IMR-90 (cell line): ENCODE results near the gene CACNA1I. TPM values are rescaled to one million over a fixed set of nuclear protein-coding genes. Genes with fewer than 3 reads are reported as not detected.

Experiments
- ATAC-seq: fragments of 200-7000 bp; cut with Tn5 transposase; 2 replicates; pipeline ENCODE4 v1.9.1; 2020; ENCODE audit warnings: low read depth, mild to moderate bottlenecking, moderate library complexity
- BruUV-seq: library from RNA; stranded (reverse); fragments of 400-500 nt; replicated peaks from 2 replicates; lab custom pipeline; 2021; lab: Mats Ljungman, UMichigan
- CTCF ChIA-PET: fragments of 300-600 bp; formaldehyde crosslinking; extraction: SDS; loops from one replicate; lab custom pipeline; 2021; ENCODE audit warnings: antibody characterized with exemption; lab: Yijun Ruan, JAX
- POLR2A ChIA-PET: fragments of 300-600 bp; sonication (Branson Sonifier 250); formaldehyde crosslinking; loops from one replicate; lab custom pipeline; 2022; ENCODE audit warnings: antibody characterized with exemption; ENCODE audit not compliant: unreplicated experiment; lab: Charles Lee
- DNase-seq: peaks from one replicate; pipeline ENCODE4 v3.0.0; 2013
- H2AFZ ChIP-seq: replicated peaks from 2 replicates; pipeline ENCODE3; 2013; ENCODE audit warnings: low read length, mild to moderate bottlenecking; ENCODE audit not compliant: poor library complexity
- H2AK5ac ChIP-seq: 2 replicates; pipeline ENCODE4 v1.6.1; 2013; ENCODE audit warnings: low read depth, low read length, inconsistent platforms
- H2AK9ac ChIP-seq: replicated peaks from 2 replicates; pipeline ENCODE3; 2013; ENCODE audit warnings: mild to moderate bottlenecking, low read depth, low read length, moderate library complexity; ENCODE audit not compliant: poor library complexity
- H2BK120ac ChIP-seq: 2 replicates; pipeline ENCODE4 v1.6.1; 2013; ENCODE audit warnings: low read depth, low read length, inconsistent platforms
- H2BK15ac ChIP-seq: 3 replicates; pipeline ENCODE4 v1.6.1; 2013; ENCODE audit warnings: low read depth, low read length, inconsistent platforms
- H2BK20ac ChIP-seq: 2 replicates; pipeline ENCODE4 v1.6.1; 2013; ENCODE audit warnings: low read depth, mild to moderate bottlenecking, inconsistent platforms, low read length, moderate library complexity
- H2BK5ac ChIP-seq: 2 replicates; pipeline ENCODE4 v1.6.1; 2013; ENCODE audit warnings: mild to moderate bottlenecking, low read depth, low read length, inconsistent platforms; ENCODE audit not compliant: poor library complexity, severe bottlenecking
- H3K14ac ChIP-seq: replicated peaks from 2 replicates; pipeline ENCODE4 v1.6.1; 2013; ENCODE audit warnings: low read depth, low read length, inconsistent platforms
- H3K18ac ChIP-seq: 2 replicates; pipeline ENCODE4 v1.6.1; 2013; ENCODE audit warnings: low read depth, low read length, control low read depth
- H3K23ac ChIP-seq: 2 replicates; pipeline ENCODE4 v1.6.1; 2013; ENCODE audit warnings: low read depth, low read length, inconsistent platforms
- H3K27ac ChIP-seq: 2 replicates; pipeline ENCODE4 v1.5.1; 2013; ENCODE audit warnings: mild to moderate bottlenecking, control low read depth, low read length; ENCODE audit not compliant: insufficient read depth
- H3K27me3 ChIP-seq: 2 replicates; pipeline ENCODE4 v1.6.1; 2013; ENCODE audit warnings: low read length; ENCODE audit not compliant: control insufficient read depth, insufficient read depth
- H3K36me3 ChIP-seq: 2 replicates; pipeline ENCODE4 v1.6.1; 2013; ENCODE audit warnings: low read length, mixed read lengths; ENCODE audit not compliant: control insufficient read depth, insufficient read depth
- H3K4ac ChIP-seq: 2 replicates; pipeline ENCODE4 v1.6.1; 2013; ENCODE audit warnings: low read depth, low read length, inconsistent platforms
- H3K4me1 ChIP-seq: 2 replicates; pipeline ENCODE4 v1.6.1; 2013; ENCODE audit warnings: low read length, mixed read lengths; ENCODE audit not compliant: control insufficient read depth, insufficient read depth
- H3K4me2 ChIP-seq: 2 replicates; pipeline ENCODE4 v1.6.1; 2013; ENCODE audit warnings: low read depth, mild to moderate bottlenecking, control low read depth, low read length, moderate library complexity
- H3K4me3 ChIP-seq: 2 replicates; pipeline ENCODE4 v1.5.1; 2013; ENCODE audit warnings: low read depth, mild to moderate bottlenecking, control low read depth, low read length, moderate library complexity; ENCODE audit not compliant: insufficient read depth
- H3K56ac ChIP-seq: 2 replicates; pipeline ENCODE4 v1.6.1; 2013; ENCODE audit warnings: low read length, inconsistent platforms; ENCODE audit not compliant: insufficient read depth; ENCODE audit errors: extremely low read depth
- H3K79me1 ChIP-seq, 2 experiments: 2 replicates each; pipeline ENCODE4 v1.6.1; 2013; ENCODE audit warnings: low read length in 2 of 2, inconsistent platforms in 1 of 2, low read depth in 1 of 2
- H3K9ac ChIP-seq: 2 replicates; pipeline ENCODE4 v1.6.1; 2013; ENCODE audit warnings: low read depth, low read length, control low read depth
- H3K9me1 ChIP-seq: 2 replicates; pipeline ENCODE4 v1.6.1; 2013; ENCODE audit warnings: low read length, inconsistent platforms; ENCODE audit not compliant: insufficient read depth
- H3K9me3 ChIP-seq: 2 replicates; pipeline ENCODE4 v1.6.1; 2013; ENCODE audit warnings: low read length; ENCODE audit not compliant: control insufficient read depth, insufficient read depth
- H4K20me1 ChIP-seq: 2 replicates; pipeline ENCODE4 v1.6.1; 2013; ENCODE audit warnings: low read length, inconsistent platforms; ENCODE audit not compliant: insufficient read depth
- H4K5ac ChIP-seq: 2 replicates; pipeline ENCODE4 v1.6.1; 2013; ENCODE audit warnings: mild to moderate bottlenecking, low read depth, low read length, control low read depth
- H4K8ac ChIP-seq, 2 experiments: 2 replicates each; pipeline ENCODE4 v1.6.1; 2013; ENCODE audit warnings: low read depth in 2 of 2, low read length in 2 of 2, control low read depth in 1 of 2, inconsistent platforms in 1 of 2
- H4K91ac ChIP-seq: 2 replicates; pipeline ENCODE4 v1.6.1; 2013; ENCODE audit warnings: low read depth, low read length, inconsistent platforms; ENCODE audit not compliant: insufficient read depth
- BHLHE40 ChIP-seq: fragments of 150-350 bp; IDR thresholded peaks from 2 replicates; pipeline ENCODE4 v1.6.1; 2016; ENCODE audit warnings: mild to moderate bottlenecking, low read depth, low read length
- CEBPB ChIP-seq: IDR thresholded peaks from 2 replicates; pipeline ENCODE4 v1.6.1; 2012; ENCODE audit warnings: low read depth, low read length, improper control_type of control experiment
- CHD1 ChIP-seq: IDR thresholded peaks from 2 replicates; pipeline ENCODE4 v1.6.1; 2012; ENCODE audit warnings: low read depth, low read length, improper control_type of control experiment
- FOS ChIP-seq: fragments of 150-350 bp; IDR thresholded peaks from 2 replicates; pipeline ENCODE4 v1.6.1; 2016; ENCODE audit warnings: low read depth, low read length
- MAZ ChIP-seq: IDR thresholded peaks from 2 replicates; pipeline ENCODE4 v1.6.1; 2012; ENCODE audit warnings: low read depth, mild to moderate bottlenecking, low read length, improper control_type of control experiment, moderate library complexity, borderline replicate concordance
- MXI1 ChIP-seq: IDR thresholded peaks from 2 replicates; pipeline ENCODE4 v1.6.1; 2012; ENCODE audit warnings: low read depth, mild to moderate bottlenecking, low read length, moderate library complexity, borderline replicate concordance
- NFE2L2 ChIP-seq: fragments of 150-350 bp; IDR thresholded peaks from 2 replicates; pipeline ENCODE4 v1.6.1; 2016; ENCODE audit warnings: low read depth, mild to moderate bottlenecking, low read length
- POLR2A ChIP-seq: IDR thresholded peaks from 2 replicates; pipeline ENCODE4 v1.6.1; 2012; ENCODE audit warnings: mild to moderate bottlenecking, low read depth, low read length
- RAD21 ChIP-seq: IDR thresholded peaks from 2 replicates; pipeline ENCODE4 v1.6.1; 2012; ENCODE audit warnings: low read length, improper control_type of control experiment
- RCOR1 ChIP-seq: IDR thresholded peaks from 2 replicates; pipeline ENCODE4 v1.6.1; 2012; ENCODE audit warnings: mild to moderate bottlenecking, low read length, improper control_type of control experiment; ENCODE audit not compliant: insufficient replicate concordance
- RFX5 ChIP-seq: IDR thresholded peaks from 2 replicates; pipeline ENCODE4 v1.8.0; 2012; ENCODE audit warnings: low read depth, mild to moderate bottlenecking, low read length, moderate library complexity
- WGBS, 2 experiments: methylation state at CpG; one replicate each; pipeline versions ENCODE4 v1.1.5 to v1.1.7; 2013; ENCODE audit warnings: missing lambda C conversion rate in 2 of 2; ENCODE audit not compliant: insufficient read length in 1 of 2; ENCODE audit errors: extremely low coverage in 2 of 2; 5-methylcytosine and 5-hydroxymethylcytosine counted together
- dilution Hi-C: fragments of 300-500 bp; cut with HindIII; formaldehyde crosslinking; loops from one replicate; pipeline ENCODE4 v1.14.3; 2018; ENCODE audit warnings: low sequenced_read_pairs; ENCODE audit not compliant: unreplicated experiment
- in situ Hi-C: fragments of 300-500 bp; cut with MboI; formaldehyde crosslinking; loops from 3 replicates; pipeline ENCODE4 v1.14.3; 2019; ENCODE audit warnings: low sequenced_read_pairs, inconsistent platforms, mixed read lengths
- intact Hi-C: fragments of 100-400 bp; cut with micrococcal nuclease; formaldehyde crosslinking; loops from 2 replicates; pipeline ENCODE4 v1.10.0; 2022
- polyA plus RNA-seq, 3 experiments: library from polyadenylated mRNA; depleted of rRNA; stranded (reverse); fragments of >200 nt; gene quantifications; 2 replicates each; pipeline ENCODE4 v1.2.3, GENCODE V29; 2012; ENCODE audit warnings: low replicate concordance in 1 of 3
- total RNA-seq: library from RNA; depleted of rRNA; stranded (reverse); fragments of >200 nt; gene quantifications from 2 replicates; pipeline ENCODE4 v1.2.3, GENCODE V29; 2012
- TF ChIP-seq, protein P1 (sequence below): conservative IDR thresholded peaks from 2 replicates; pipeline ENCODE4 v1.5.1; 2012; ENCODE audit warnings: mild to moderate bottlenecking, low read depth, low read length, improper control_type of control experiment
- TF ChIP-seq, protein P2 (sequence below): fragments of 150-350 bp; IDR thresholded peaks from 2 replicates; pipeline ENCODE4 v1.6.1; 2016; ENCODE audit warnings: low read depth, mild to moderate bottlenecking, low read length, moderate library complexity, borderline replicate concordance
- TF ChIP-seq, protein P3 (sequence below): fragments of 150-350 bp; IDR thresholded peaks from 2 replicates; pipeline ENCODE4 v1.6.1; 2017; ENCODE audit warnings: mild to moderate bottlenecking, antibody characterized with exemption, low read length, low read depth

CACNA1I gene
- total and polyA plus RNA-seq, 2 of the 4 experiments (the other 2 are of a cell fraction), result under 0.01 to 0.02 TPM

DNA sequence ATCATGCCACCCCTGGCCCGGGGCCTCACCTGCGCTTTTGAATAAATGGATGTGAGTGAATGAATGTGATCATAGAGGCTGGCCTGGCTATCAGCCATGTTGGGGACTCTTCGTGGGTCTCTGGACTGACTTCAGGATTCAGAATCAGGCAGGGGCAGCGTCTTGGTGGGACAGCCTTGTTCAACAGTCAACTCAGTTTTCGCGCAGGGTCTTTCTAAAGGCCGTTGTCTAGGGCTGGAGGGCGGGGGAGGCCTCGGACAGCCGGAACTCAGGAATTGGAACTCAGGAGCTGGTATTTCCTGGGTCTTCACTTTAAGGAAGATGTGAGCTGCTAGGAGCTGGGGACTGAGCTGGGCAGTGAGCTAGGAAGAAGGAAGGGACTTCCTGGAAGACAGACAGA, 146.0 kb downstream of the CACNA1I start:
- dilution Hi-C loops, result no loop called here
- Histone ChIP-seq H3K79me1 (no peaks in the 10 kb centered on the region), H3K4me1 (no peaks in the 10 kb centered on the region), H3K9ac (no peak overlapping the region), H3K9me1 (no peaks in the 10 kb centered on the region), H2AK9ac (no peak overlapping the region), H3K4ac (no peak overlapping the region), H3K27me3 (peaks cover 54% of the 10 kb centered on the region), H2BK120ac (no peak overlapping the region), H4K20me1 (no peaks in the 10 kb centered on the region), H3K4me3 (no peak overlapping the region), H3K56ac (no peak overlapping the region), H3K9me3 (no peaks in the 10 kb centered on the region), H3K27ac (no peak overlapping the region), H2AFZ (no peak overlapping the region), H4K91ac (no peak overlapping the region), H3K18ac (no peak overlapping the region), H2AK5ac (no peak overlapping the region), H2BK5ac (no peak overlapping the region), H2BK20ac (no peak overlapping the region), H4K5ac (no peak overlapping the region), H2BK15ac (no peak overlapping the region), H4K8ac (no peak overlapping the region), H3K36me3 (no peaks in the 10 kb centered on the region), H3K4me2 (no peak overlapping the region), H3K14ac (no peak overlapping the region), H3K23ac (no peak overlapping the region)
- no TSS peak for BruUV-seq
- TF ChIP-seq RAD21 (no peak), BHLHE40 (no peak), CEBPB (no peak), RCOR1 (no peak), MXI1 (no peak), RFX5 (no peak), NFE2L2 (no peak), CHD1 (no peak), FOS (no peak), MAZ (no peak), POLR2A (no peak)
- TF ChIP-seq, protein P1, sequence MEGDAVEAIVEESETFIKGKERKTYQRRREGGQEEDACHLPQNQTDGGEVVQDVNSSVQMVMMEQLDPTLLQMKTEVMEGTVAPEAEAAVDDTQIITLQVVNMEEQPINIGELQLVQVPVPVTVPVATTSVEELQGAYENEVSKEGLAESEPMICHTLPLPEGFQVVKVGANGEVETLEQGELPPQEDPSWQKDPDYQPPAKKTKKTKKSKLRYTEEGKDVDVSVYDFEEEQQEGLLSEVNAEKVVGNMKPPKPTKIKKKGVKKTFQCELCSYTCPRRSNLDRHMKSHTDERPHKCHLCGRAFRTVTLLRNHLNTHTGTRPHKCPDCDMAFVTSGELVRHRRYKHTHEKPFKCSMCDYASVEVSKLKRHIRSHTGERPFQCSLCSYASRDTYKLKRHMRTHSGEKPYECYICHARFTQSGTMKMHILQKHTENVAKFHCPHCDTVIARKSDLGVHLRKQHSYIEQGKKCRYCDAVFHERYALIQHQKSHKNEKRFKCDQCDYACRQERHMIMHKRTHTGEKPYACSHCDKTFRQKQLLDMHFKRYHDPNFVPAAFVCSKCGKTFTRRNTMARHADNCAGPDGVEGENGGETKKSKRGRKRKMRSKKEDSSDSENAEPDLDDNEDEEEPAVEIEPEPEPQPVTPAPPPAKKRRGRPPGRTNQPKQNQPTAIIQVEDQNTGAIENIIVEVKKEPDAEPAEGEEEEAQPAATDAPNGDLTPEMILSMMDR, result no peak
- TF ChIP-seq, protein P2, sequence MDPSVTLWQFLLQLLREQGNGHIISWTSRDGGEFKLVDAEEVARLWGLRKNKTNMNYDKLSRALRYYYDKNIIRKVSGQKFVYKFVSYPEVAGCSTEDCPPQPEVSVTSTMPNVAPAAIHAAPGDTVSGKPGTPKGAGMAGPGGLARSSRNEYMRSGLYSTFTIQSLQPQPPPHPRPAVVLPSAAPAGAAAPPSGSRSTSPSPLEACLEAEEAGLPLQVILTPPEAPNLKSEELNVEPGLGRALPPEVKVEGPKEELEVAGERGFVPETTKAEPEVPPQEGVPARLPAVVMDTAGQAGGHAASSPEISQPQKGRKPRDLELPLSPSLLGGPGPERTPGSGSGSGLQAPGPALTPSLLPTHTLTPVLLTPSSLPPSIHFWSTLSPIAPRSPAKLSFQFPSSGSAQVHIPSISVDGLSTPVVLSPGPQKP, result no peak
- TF ChIP-seq, protein P3, sequence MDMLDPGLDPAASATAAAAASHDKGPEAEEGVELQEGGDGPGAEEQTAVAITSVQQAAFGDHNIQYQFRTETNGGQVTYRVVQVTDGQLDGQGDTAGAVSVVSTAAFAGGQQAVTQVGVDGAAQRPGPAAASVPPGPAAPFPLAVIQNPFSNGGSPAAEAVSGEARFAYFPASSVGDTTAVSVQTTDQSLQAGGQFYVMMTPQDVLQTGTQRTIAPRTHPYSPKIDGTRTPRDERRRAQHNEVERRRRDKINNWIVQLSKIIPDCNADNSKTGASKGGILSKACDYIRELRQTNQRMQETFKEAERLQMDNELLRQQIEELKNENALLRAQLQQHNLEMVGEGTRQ, result no peak
- ATAC-seq (no peak), DNase-seq (no peak)
- WGBS, 2 experiments, result 74% methylated on average over 5 of the region's 10 CpGs; no CpG with 5 or more reads in 1 of the 2 experiments
- ChIA-PET POLR2A (no interaction called here), CTCF (no interaction called here)
- in situ Hi-C loops, result no loop called here
- intact Hi-C loops, result no loop called here
